NCI-H748 (cell line): ENCODE measurements around the gene CHST15.
"Not testable (repeated sequence)": the region's sequence is repeated elsewhere in the genome, so short reads cannot be mapped to it uniquely, and the experiment has no call there.

Source experiments
- DNase-seq: peaks from one replicate; lab custom pipeline; 2025; ENCODE audit not compliant: unreplicated experiment; lab: John Stamatoyannopoulos, UW

The CHST15 gene

GRCh38 chr10:124099604-124100003, 6.2 kb upstream of the CHST15 start:
- DNase-seq, result no peak

- no peak for DNase-seq
Measured at GRCh38 chr10:124098575-124098974, 5.2 kb upstream of the CHST15 start.

- DNase-seq, result no peak
Measured at GRCh38 chr10:124097883-124098282, 4.5 kb upstream of the CHST15 start.

- no peak for DNase-seq
Measured at GRCh38 chr10:124096494-124096893, 3.1 kb upstream of the CHST15 start.

- not testable (repeated sequence) for DNase-seq
Measured at GRCh38 chr10:124095801-124096200, 2.4 kb upstream of the CHST15 start.

GRCh38 chr10:124095096-124095495, 1.7 kb upstream of the CHST15 start:
- peak; percentile 36 for DNase-seq

- DNase-seq, result no peak
Measured at GRCh38 chr10:124094419-124094785, 1.0 kb upstream of the CHST15 start.

GRCh38 chr10:124093774-124094418, 498 bp upstream of the CHST15 start:
- not testable (repeated sequence) for DNase-seq

- DNase-seq, result peak; percentile 62
Measured at GRCh38 chr10:124092250-124092859, 1.0 kb downstream of the CHST15 start.

GRCh38 chr10:124091646-124092249, 1.6 kb downstream of the CHST15 start:
- DNase-seq, result no peak

- no peak for DNase-seq
Measured at GRCh38 chr10:124090601-124091209, 2.7 kb downstream of the CHST15 start.

GRCh38 chr10:124089859-124090258, 3.5 kb downstream of the CHST15 start:
- DNase-seq, result no peak

GRCh38 chr10:124088915-124089314, 4.5 kb downstream of the CHST15 start:
- no peak for DNase-seq

- DNase-seq, result peak; percentile 44
Measured at GRCh38 chr10:124087672-124088634, 5.4 kb downstream of the CHST15 start.

GRCh38 chr10:124086787-124087671, 6.4 kb downstream of the CHST15 start:
- DNase-seq, result peak; percentile 44

GRCh38 chr10:124086097-124086710, 7.2 kb downstream of the CHST15 start:
- DNase-seq, result no peak

- no peak for DNase-seq
Measured at GRCh38 chr10:124085680-124086079, 7.7 kb downstream of the CHST15 start.

GRCh38 chr10:124084708-124085107, 8.7 kb downstream of the CHST15 start:
- DNase-seq, result no peak

- no peak for DNase-seq
Measured at GRCh38 chr10:124083740-124084397, 9.5 kb downstream of the CHST15 start.
